Measurements from ENCODE around the gene ALCAM. TPM values are rescaled to one million over a fixed set of nuclear protein-coding genes. Genes with fewer than 3 reads are reported as not detected.

The ALCAM gene
- total RNA-seq, 2 donors from 2014 or later = 17.8 to 29.6 TPM

GRCh38 chr3:105521770-105522169 lies 155.1 kb downstream of the ALCAM start:
- DNase-seq = no peak
- TF ChIP-seq CTCF (IDR thresholded peaks at IDR 0.05) = no peak
- intact Hi-C loops (cut with DNase I) = loop anchor here (10.0 kb wide), 2 partner anchors 157 to 957 kb away; partner anchors contain the start of gene ALCAM
- Histone ChIP-seq H3K36me3 (no peaks in the 10 kb centered on the region), H3K27me3 (no peaks in the 10 kb centered on the region), H3K4me1 (no peaks in the 10 kb centered on the region), H3K4me3 (no peak overlapping the region), H3K9ac (ENCODE audit: low read depth in 2 of 2, low read length in 2 of 2) (no peak overlapping the region), H3K9me3 (no peaks in the 10 kb centered on the region), H3K27ac (no peak overlapping the region)

- no peak for TF ChIP-seq CTCF (IDR thresholded peaks at IDR 0.05)
- Histone ChIP-seq H3K27me3 (no peaks in the 10 kb centered on the region), H3K9me3 (no peaks in the 10 kb centered on the region), H3K9ac (ENCODE audit: low read depth in 2 of 2, low read length in 2 of 2) (no peak overlapping the region), H3K4me1 (no peaks in the 10 kb centered on the region), H3K27ac (no peak overlapping the region), H3K4me3 (no peak overlapping the region), H3K36me3 (no peaks in the 10 kb centered on the region)
- DNase-seq = no peak
- intact Hi-C loops (cut with DNase I) = loop anchor here (10.0 kb wide), 2 partner anchors 159 to 959 kb away; partner anchors contain the start of gene ALCAM
Measured at GRCh38 chr3:105523501-105523900, 156.8 kb downstream of the ALCAM start.

GRCh38 chr3:105525531-105525930 lies 158.8 kb downstream of the ALCAM start:
- no peaks in the 10 kb centered on the region for H3K4me1 ChIP-seq
- no peak overlapping the region for H3K4me3 ChIP-seq
- H3K36me3 ChIP-seq = no peaks in the 10 kb centered on the region
- no peaks in the 10 kb centered on the region for H3K9me3 ChIP-seq
- intact Hi-C loops (cut with DNase I) = loop anchor here (10.0 kb wide), 2 partner anchors 161 to 961 kb away; partner anchors contain the start of gene ALCAM
- no peak for TF ChIP-seq CTCF (IDR thresholded peaks at IDR 0.05)
- H3K27ac ChIP-seq = no peak overlapping the region
- DNase-seq = no peak
- no peaks in the 10 kb centered on the region for H3K27me3 ChIP-seq
- no peak overlapping the region for H3K9ac ChIP-seq (ENCODE audit: low read depth in 2 of 2, low read length in 2 of 2)

GRCh38 chr3:105526360-105527111 lies 159.8 kb downstream of the ALCAM start:
- no peak overlapping the region for H3K4me3 ChIP-seq
- intact Hi-C loops (cut with DNase I) = loop anchor here (10.0 kb wide), 2 partner anchors 162 to 962 kb away; partner anchors contain the start of gene ALCAM
- no peak for DNase-seq
- no peaks in the 10 kb centered on the region for H3K4me1 ChIP-seq
- TF ChIP-seq CTCF (IDR thresholded peaks at IDR 0.05) = no peak
- no peaks in the 10 kb centered on the region for H3K27me3 ChIP-seq
- H3K36me3 ChIP-seq = no peaks in the 10 kb centered on the region
- no peak overlapping the region for H3K27ac ChIP-seq
- no peak overlapping the region for H3K9ac ChIP-seq (ENCODE audit: low read depth in 2 of 2, low read length in 2 of 2)
- H3K9me3 ChIP-seq = no peaks in the 10 kb centered on the region

GRCh38 chr3:105527535-105527934 lies 160.8 kb downstream of the ALCAM start:
- Histone ChIP-seq H3K27ac (no peak overlapping the region), H3K4me1 (no peaks in the 10 kb centered on the region), H3K36me3 (no peaks in the 10 kb centered on the region), H3K9ac (ENCODE audit: low read depth in 2 of 2, low read length in 2 of 2) (no peak overlapping the region), H3K27me3 (no peaks in the 10 kb centered on the region), H3K9me3 (no peaks in the 10 kb centered on the region), H3K4me3 (no peak overlapping the region)
- no peak for TF ChIP-seq CTCF (IDR thresholded peaks at IDR 0.05)
- intact Hi-C loops (cut with DNase I) = loop anchor here (10.0 kb wide), 2 partner anchors 163 to 963 kb away; partner anchors contain the start of gene ALCAM
- no peak for DNase-seq
